Measurements from ENCODE around the gene DDX27. TPM values are rescaled to one million over a fixed set of nuclear protein-coding genes. Genes with fewer than 3 reads are reported as not detected.

The DDX27 gene
- polyA plus RNA-seq, 1 of the 3 experiments (the other 2 are of a cell fraction), result 51.9 TPM

- H3K4me3 ChIP-seq (ENCODE audit: low read depth in 2 of 2, low read length in 1 of 2), result no peak overlapping the region
- no peaks in the 10 kb centered on the region for H3K4me1 ChIP-seq (ENCODE audit: control insufficient read depth in 1 of 2, insufficient read depth in 2 of 2, low read depth in 1 of 2, low read length in 1 of 2)
- peaks cover 31 to 52% of the 10 kb centered on the region in 2 experiments for H3K36me3 ChIP-seq (replicated peaks in 1 of 2; ENCODE audit: control insufficient read depth in 1 of 2, insufficient read depth in 2 of 2, low read length in 1 of 2)
- no peaks in the 10 kb centered on the region for H4K20me1 ChIP-seq (ENCODE audit: insufficient read depth)
- H3F3A ChIP-seq (replicated peaks; ENCODE audit: insufficient read depth), result no peaks in the 10 kb centered on the region
- no peaks in the 10 kb centered on the region for H3K9me3 ChIP-seq
- H2AFZ ChIP-seq (ENCODE audit: low read depth), result no peak overlapping the region
- no peaks in the 10 kb centered on the region; the same call in 1 of the 2 replicates for H3K79me2 ChIP-seq (ENCODE audit: insufficient read depth)
- no peak overlapping the region for H3K4me2 ChIP-seq
- no peak overlapping the region for H3K27ac ChIP-seq (ENCODE audit: low read depth in 2 of 2, low read length in 1 of 2)
- no peaks in the 10 kb centered on the region for H3K9me2 ChIP-seq
- CTCF ChIA-PET, result interaction anchor here (1.1 kb wide), 1 partner anchor 13 kb away, joined by 4 read pairs; no protein-coding TSS in a partner anchor
- POLR2A ChIA-PET, result no interaction called here
- TF ChIP-seq TAF1 (IDR thresholded peaks at IDR 0.05; ENCODE audit: borderline replicate concordance, low read depth, low read length) (no peak), JUND (IDR thresholded peaks at IDR 0.05) (no peak), EP300 (IDR thresholded peaks at IDR 0.05; ENCODE audit: borderline replicate concordance in 1 of 2, low read depth in 1 of 2, low read length in 1 of 2) (no peak), GATA2 (CRISPR knock-in tag; IDR thresholded peaks at IDR 0.05) (no peak), YY1 (IDR thresholded peaks at IDR 0.05; ENCODE audit: low read depth) (no peak)
- 94% methylated on average over 2 of the region's 2 CpGs for WGBS (ENCODE audit: low lambda C conversion rate)
- H3K9ac ChIP-seq, result no peak overlapping the region
- no peaks in the 10 kb centered on the region for H3K27me3 ChIP-seq (ENCODE audit: insufficient read depth)
- DNase-seq, result no peak
These were observed 10.2 kb downstream of the DDX27 start for GRCh38 chr20:49229381-49229780.

- Histone ChIP-seq H3K9me3 (no peaks in the 10 kb centered on the region), H3K9me2 (no peaks in the 10 kb centered on the region), H3K4me1 (ENCODE audit: control insufficient read depth in 1 of 2, insufficient read depth in 2 of 2, low read depth in 1 of 2, low read length in 1 of 2) (no peaks in the 10 kb centered on the region), H3K4me3 (ENCODE audit: low read depth in 2 of 2, low read length in 1 of 2) (no peak overlapping the region), H2AFZ (ENCODE audit: low read depth) (no peak overlapping the region), H3K27me3 (ENCODE audit: insufficient read depth) (no peaks in the 10 kb centered on the region), H3K9ac (no peak overlapping the region), H4K20me1 (ENCODE audit: insufficient read depth) (no peaks in the 10 kb centered on the region), H3K4me2 (no peak overlapping the region), H3K79me2 (ENCODE audit: insufficient read depth) (no peaks in the 10 kb centered on the region; the same call in 1 of the 2 replicates), H3K27ac (ENCODE audit: low read depth in 2 of 2, low read length in 1 of 2) (no peak overlapping the region), H3F3A (replicated peaks; ENCODE audit: insufficient read depth) (no peaks in the 10 kb centered on the region), H3K36me3 (replicated peaks in 1 of 2; ENCODE audit: control insufficient read depth in 1 of 2, insufficient read depth in 2 of 2, low read length in 1 of 2) (peaks cover 29 to 52% of the 10 kb centered on the region in 2 experiments)
- ChIA-PET CTCF (interaction anchor here (1.1 kb wide), 1 partner anchor 13 kb away, joined by 4 read pairs; no protein-coding TSS in a partner anchor), POLR2A (no interaction called here)
- TF ChIP-seq YY1 (IDR thresholded peaks at IDR 0.05; ENCODE audit: low read depth) (no peak), EZH2phosphoT487 (IDR thresholded peaks at IDR 0.05; ENCODE audit: borderline replicate concordance, low read depth) (no peak), TCF12 (IDR thresholded peaks at IDR 0.05) (no peak), RAD21 (IDR thresholded peaks at IDR 0.05; ENCODE audit: low read length) (no peak), GABPA (IDR thresholded peaks at IDR 0.05; ENCODE audit: low read depth) (no peak), USF2 (IDR thresholded peaks at IDR 0.05; ENCODE audit: borderline replicate concordance, low read depth, low read length) (no peak), TEAD4 (IDR thresholded peaks at IDR 0.05; ENCODE audit: borderline replicate concordance, insufficient read depth) (no peak), SIN3A (IDR thresholded peaks at IDR 0.05; ENCODE audit: borderline replicate concordance, low read depth, low read length) (no peak), IRF3 (IDR thresholded peaks at IDR 0.05; ENCODE audit: low read depth, low read length) (no peak), SMC3 (IDR thresholded peaks at IDR 0.05; ENCODE audit: low read depth, low read length) (no peak), RXRA (IDR thresholded peaks at IDR 0.05; ENCODE audit: borderline replicate concordance, low read depth) (no peak), TAF1 (IDR thresholded peaks at IDR 0.05; ENCODE audit: borderline replicate concordance, low read depth, low read length) (no peak), MXI1 (IDR thresholded peaks at IDR 0.05; ENCODE audit: low read depth, low read length) (no peak), GATA2 (CRISPR knock-in tag; IDR thresholded peaks at IDR 0.05) (no peak), NFIC (IDR thresholded peaks at IDR 0.05; ENCODE audit: borderline replicate concordance) (no peak), RCOR1 (IDR thresholded peaks at IDR 0.05; ENCODE audit: low read length) (no peak), ELF1 (IDR thresholded peaks at IDR 0.05) (no peak), EP300 (IDR thresholded peaks at IDR 0.05; ENCODE audit: borderline replicate concordance in 1 of 2, low read depth in 1 of 2, low read length in 1 of 2) (no peak), JUND (IDR thresholded peaks at IDR 0.05) (no peak)
- WGBS (ENCODE audit: low lambda C conversion rate), result 98% methylated on average over 3 of the region's 10 CpGs
- no peak for DNase-seq
These were observed 10.8 kb downstream of the DDX27 start for GRCh38 chr20:49230021-49230420.
